HG03159 (cell line): ENCODE data around the gene CENPA.
"Not testable (repeated sequence)": the region's sequence is repeated elsewhere in the genome, so short reads cannot be mapped to it uniquely, and the experiment has no call there.

Experiments
- ATAC-seq: cut with Tn5 transposase; IDR thresholded peaks from one replicate; pipeline ENCODE4 v1.9.1; 2021; ENCODE audit warnings: mild to moderate bottlenecking, moderate library complexity; ENCODE audit not compliant: unreplicated experiment

CENPA gene

GRCh38 chr2:26786207-26787028 is 562 bp downstream of the CENPA start:
- peak; percentile 14 for ATAC-seq

- no peak for ATAC-seq
Observed at GRCh38 chr2:26792720-26793119, 6.9 kb downstream of the CENPA start.

GRCh38 chr2:26793518-26793917 is 7.7 kb downstream of the CENPA start:
- no peak for ATAC-seq

- ATAC-seq: not testable (repeated sequence)
Observed at GRCh38 chr2:26795135-26795534, 9.3 kb downstream of the CENPA start.

GRCh38 chr2:26801328-26801727 is 15.5 kb downstream of the CENPA start:
- ATAC-seq: no peak

- ATAC-seq: no peak
Observed at GRCh38 chr2:26801796-26802195, 15.9 kb downstream of the CENPA start.

GRCh38 chr2:26805241-26805676 is 19.4 kb downstream of the CENPA start:
- no peak for ATAC-seq

GRCh38 chr2:26807788-26808460 is 22.1 kb downstream of the CENPA start:
- ATAC-seq: no peak

GRCh38 chr2:26809211-26809610 is 23.4 kb downstream of the CENPA start:
- no peak for ATAC-seq

- no peak for ATAC-seq
Observed at GRCh38 chr2:26809876-26810577, 24.2 kb downstream of the CENPA start.

GRCh38 chr2:26811261-26811660 is 25.4 kb downstream of the CENPA start:
- ATAC-seq: no peak

GRCh38 chr2:26811791-26812694 is 26.2 kb downstream of the CENPA start:
- no peak for ATAC-seq

GRCh38 chr2:26812731-26813130 is 26.9 kb downstream of the CENPA start:
- no peak for ATAC-seq

- ATAC-seq: not testable (repeated sequence)
Observed at GRCh38 chr2:26814072-26814765, 28.4 kb downstream of the CENPA start.

- ATAC-seq: no peak
Observed at GRCh38 chr2:26816893-26817292, 31.0 kb downstream of the CENPA start.

- ATAC-seq: no peak
Observed at GRCh38 chr2:26818255-26818654, 32.4 kb downstream of the CENPA start.

GRCh38 chr2:26818972-26819371 is 33.1 kb downstream of the CENPA start:
- ATAC-seq: no peak

GRCh38 chr2:26820932-26821331 is 35.1 kb downstream of the CENPA start:
- no peak for ATAC-seq

- no peak for ATAC-seq
Observed at GRCh38 chr2:26822877-26823276, 37.0 kb downstream of the CENPA start.
